ENCODE data around the gene SMYD3. TPM values are rescaled to one million over a fixed set of nuclear protein-coding genes. Genes with fewer than 3 reads are reported as not detected.

Gene SMYD3
- total RNA-seq, 1 experiment from 2014 or later, result 17.4 TPM

- H3K4me1 ChIP-seq (ENCODE audit: control insufficient read depth, insufficient read depth, low read length), result no peaks in the 10 kb centered on the region
- POLR2A ChIA-PET, result no interaction called here
- intact Hi-C loops (cut with micrococcal nuclease; ENCODE audit: unreplicated experiment) (no loop called here), in situ Hi-C loops (cut with HindIII; ENCODE audit: low pct_unique_long_range_greater_than_20kb, low sequenced_read_pairs) (no loop called here)
- H3K9me3 ChIP-seq (ENCODE audit: control insufficient read depth, insufficient read depth, low read depth, low read length), result no peaks in the 10 kb centered on the region
- H3K36me3 ChIP-seq (ENCODE audit: control insufficient read depth, insufficient read depth, low read length), result no peaks in the 10 kb centered on the region
- BruUV-seq (replicated peaks), result no TSS peak
- CTCF ChIA-PET, result no interaction called here
- no peaks in the 10 kb centered on the region for H3K27me3 ChIP-seq (ENCODE audit: control insufficient read depth, insufficient read depth, low read length)
- no peak for TF ChIP-seq SIN3A (IDR thresholded peaks at IDR 0.05; ENCODE audit: borderline replicate concordance, insufficient read depth, low read depth, low read length)
- TF ChIP-seq, protein P1, sequence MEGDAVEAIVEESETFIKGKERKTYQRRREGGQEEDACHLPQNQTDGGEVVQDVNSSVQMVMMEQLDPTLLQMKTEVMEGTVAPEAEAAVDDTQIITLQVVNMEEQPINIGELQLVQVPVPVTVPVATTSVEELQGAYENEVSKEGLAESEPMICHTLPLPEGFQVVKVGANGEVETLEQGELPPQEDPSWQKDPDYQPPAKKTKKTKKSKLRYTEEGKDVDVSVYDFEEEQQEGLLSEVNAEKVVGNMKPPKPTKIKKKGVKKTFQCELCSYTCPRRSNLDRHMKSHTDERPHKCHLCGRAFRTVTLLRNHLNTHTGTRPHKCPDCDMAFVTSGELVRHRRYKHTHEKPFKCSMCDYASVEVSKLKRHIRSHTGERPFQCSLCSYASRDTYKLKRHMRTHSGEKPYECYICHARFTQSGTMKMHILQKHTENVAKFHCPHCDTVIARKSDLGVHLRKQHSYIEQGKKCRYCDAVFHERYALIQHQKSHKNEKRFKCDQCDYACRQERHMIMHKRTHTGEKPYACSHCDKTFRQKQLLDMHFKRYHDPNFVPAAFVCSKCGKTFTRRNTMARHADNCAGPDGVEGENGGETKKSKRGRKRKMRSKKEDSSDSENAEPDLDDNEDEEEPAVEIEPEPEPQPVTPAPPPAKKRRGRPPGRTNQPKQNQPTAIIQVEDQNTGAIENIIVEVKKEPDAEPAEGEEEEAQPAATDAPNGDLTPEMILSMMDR (IDR thresholded peaks at IDR 0.05), result no peak
- TF ChIP-seq, protein P2, sequence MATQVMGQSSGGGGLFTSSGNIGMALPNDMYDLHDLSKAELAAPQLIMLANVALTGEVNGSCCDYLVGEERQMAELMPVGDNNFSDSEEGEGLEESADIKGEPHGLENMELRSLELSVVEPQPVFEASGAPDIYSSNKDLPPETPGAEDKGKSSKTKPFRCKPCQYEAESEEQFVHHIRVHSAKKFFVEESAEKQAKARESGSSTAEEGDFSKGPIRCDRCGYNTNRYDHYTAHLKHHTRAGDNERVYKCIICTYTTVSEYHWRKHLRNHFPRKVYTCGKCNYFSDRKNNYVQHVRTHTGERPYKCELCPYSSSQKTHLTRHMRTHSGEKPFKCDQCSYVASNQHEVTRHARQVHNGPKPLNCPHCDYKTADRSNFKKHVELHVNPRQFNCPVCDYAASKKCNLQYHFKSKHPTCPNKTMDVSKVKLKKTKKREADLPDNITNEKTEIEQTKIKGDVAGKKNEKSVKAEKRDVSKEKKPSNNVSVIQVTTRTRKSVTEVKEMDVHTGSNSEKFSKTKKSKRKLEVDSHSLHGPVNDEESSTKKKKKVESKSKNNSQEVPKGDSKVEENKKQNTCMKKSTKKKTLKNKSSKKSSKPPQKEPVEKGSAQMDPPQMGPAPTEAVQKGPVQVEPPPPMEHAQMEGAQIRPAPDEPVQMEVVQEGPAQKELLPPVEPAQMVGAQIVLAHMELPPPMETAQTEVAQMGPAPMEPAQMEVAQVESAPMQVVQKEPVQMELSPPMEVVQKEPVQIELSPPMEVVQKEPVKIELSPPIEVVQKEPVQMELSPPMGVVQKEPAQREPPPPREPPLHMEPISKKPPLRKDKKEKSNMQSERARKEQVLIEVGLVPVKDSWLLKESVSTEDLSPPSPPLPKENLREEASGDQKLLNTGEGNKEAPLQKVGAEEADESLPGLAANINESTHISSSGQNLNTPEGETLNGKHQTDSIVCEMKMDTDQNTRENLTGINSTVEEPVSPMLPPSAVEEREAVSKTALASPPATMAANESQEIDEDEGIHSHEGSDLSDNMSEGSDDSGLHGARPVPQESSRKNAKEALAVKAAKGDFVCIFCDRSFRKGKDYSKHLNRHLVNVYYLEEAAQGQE (IDR thresholded peaks at IDR 0.05; ENCODE audit: insufficient read depth in 1 of 2, low read depth in 2 of 2, low read length in 1 of 2), result no peak
- TF ChIP-seq POLR2AphosphoS5 (IDR thresholded peaks at IDR 0.05; ENCODE audit: low read depth, low read length), result no peak
- TF ChIP-seq TCF7L2 (IDR thresholded peaks at IDR 0.05; ENCODE audit: low read depth, low read length), result no peak
- no peak overlapping the region for H3K27ac ChIP-seq (ENCODE audit: low read length)
- no peak overlapping the region for H3K4me3 ChIP-seq (ENCODE audit: low read depth in 2 of 2, low read length in 2 of 2)
- no peak for DNase-seq (ENCODE audit: low read depth, low spot score)
- no peak for ATAC-seq
These were observed 396.5 kb downstream of the SMYD3 start for GRCh38 chr1:246110343-246111219.

GRCh38 chr1:246108278-246108925, 398.7 kb downstream of the SMYD3 start:
- in situ Hi-C loops (cut with HindIII; ENCODE audit: low pct_unique_long_range_greater_than_20kb, low sequenced_read_pairs), result no loop called here
- CTCF ChIA-PET, result no interaction called here

More at GRCh38 chr1:246108278-246108925, 398.7 kb downstream of the SMYD3 start:
- ATAC-seq, result no peak
- Histone ChIP-seq H3K27me3 (ENCODE audit: control insufficient read depth, insufficient read depth, low read length) (no peaks in the 10 kb centered on the region), H3K4me1 (ENCODE audit: control insufficient read depth, insufficient read depth, low read length) (no peaks in the 10 kb centered on the region), H3K9me3 (ENCODE audit: control insufficient read depth, insufficient read depth, low read depth, low read length) (no peaks in the 10 kb centered on the region), H3K36me3 (ENCODE audit: control insufficient read depth, insufficient read depth, low read length) (no peaks in the 10 kb centered on the region), H3K4me3 (ENCODE audit: low read depth in 2 of 2, low read length in 2 of 2) (no peak overlapping the region), H3K27ac (ENCODE audit: low read length) (no peak overlapping the region)
- POLR2A ChIA-PET, result no interaction called here
- TF ChIP-seq POLR2AphosphoS5 (IDR thresholded peaks at IDR 0.05; ENCODE audit: low read depth, low read length), result no peak
- TF ChIP-seq, protein P2 (IDR thresholded peaks at IDR 0.05; ENCODE audit: insufficient read depth in 1 of 2, low read depth in 2 of 2, low read length in 1 of 2), result no peak
- TF ChIP-seq, protein P1 (IDR thresholded peaks at IDR 0.05), result no peak
- intact Hi-C loops (cut with micrococcal nuclease; ENCODE audit: unreplicated experiment), result no loop called here
- no peak for DNase-seq (ENCODE audit: low read depth, low spot score)
- BruUV-seq (replicated peaks), result no TSS peak

All from Panc1 (cell line).